GM12892 (cell line): ENCODE data around the gene PGM1.

Experiments used
- POLR2A ChIP-seq: IDR thresholded peaks from 2 replicates; pipeline ENCODE4 v1.6.1; 2011; ENCODE audit warnings: low read depth, low read length, control low read depth
- POLR2AphosphoS5 ChIP-seq: IDR thresholded peaks from 2 replicates; pipeline ENCODE4 v1.6.1; 2011; ENCODE audit warnings: low read depth, low read length, control low read depth
- TAF1 ChIP-seq: IDR thresholded peaks from 2 replicates; pipeline ENCODE4 v1.6.1; 2011; ENCODE audit warnings: low read depth, mild to moderate bottlenecking, control low read depth, low read length, borderline replicate concordance

DNA sequence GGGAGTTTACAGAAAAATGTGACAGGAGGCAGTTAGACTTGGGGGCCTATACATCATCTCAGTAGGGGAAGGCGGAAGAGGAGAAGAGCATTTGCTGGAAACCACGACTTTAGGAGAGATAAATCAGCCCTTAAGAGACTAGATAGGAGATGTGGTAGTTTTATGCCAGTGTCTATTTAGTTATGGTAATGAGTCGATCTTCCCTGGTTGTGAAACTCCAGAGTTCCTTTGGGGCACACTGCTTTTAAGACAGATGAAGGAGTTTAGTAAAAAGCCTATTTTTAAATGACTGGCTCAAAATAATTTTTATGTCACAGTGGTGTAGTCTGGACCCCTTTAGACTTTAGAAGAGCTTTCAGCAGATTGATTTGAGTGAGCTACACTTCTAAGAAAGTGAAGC, 7.8 kb downstream of the PGM1 start:
- TF ChIP-seq POLR2A: no peak
- TF ChIP-seq POLR2AphosphoS5: no peak
- no peak for TF ChIP-seq TAF1
